Measurements from ENCODE around the gene KRT75. TPM values are rescaled to one million over a fixed set of nuclear protein-coding genes. Genes with fewer than 3 reads are reported as not detected.

Gene KRT75
- total and polyA plus RNA-seq, 12 donors, result not detected

- 72 to 89% (median 84%) methylated on average over 5 to 8 of the region's 8 CpGs for WGBS, 4 donors
- no peak for DNase-seq
- Histone ChIP-seq H3K36me3 (replicated peaks in 1 of 2) (no peaks in the 10 kb centered on the region), H3K9me3 (replicated peaks in 1 of 3) (no peaks in the 10 kb centered on the region), H3K4me3 (no peak overlapping the region), H3K27me3 (no peaks in the 10 kb centered on the region), H3K27ac (no peak overlapping the region), H3K4me1 (replicated peaks in 1 of 2) (no peaks in the 10 kb centered on the region)
- TF ChIP-seq, protein P1, sequence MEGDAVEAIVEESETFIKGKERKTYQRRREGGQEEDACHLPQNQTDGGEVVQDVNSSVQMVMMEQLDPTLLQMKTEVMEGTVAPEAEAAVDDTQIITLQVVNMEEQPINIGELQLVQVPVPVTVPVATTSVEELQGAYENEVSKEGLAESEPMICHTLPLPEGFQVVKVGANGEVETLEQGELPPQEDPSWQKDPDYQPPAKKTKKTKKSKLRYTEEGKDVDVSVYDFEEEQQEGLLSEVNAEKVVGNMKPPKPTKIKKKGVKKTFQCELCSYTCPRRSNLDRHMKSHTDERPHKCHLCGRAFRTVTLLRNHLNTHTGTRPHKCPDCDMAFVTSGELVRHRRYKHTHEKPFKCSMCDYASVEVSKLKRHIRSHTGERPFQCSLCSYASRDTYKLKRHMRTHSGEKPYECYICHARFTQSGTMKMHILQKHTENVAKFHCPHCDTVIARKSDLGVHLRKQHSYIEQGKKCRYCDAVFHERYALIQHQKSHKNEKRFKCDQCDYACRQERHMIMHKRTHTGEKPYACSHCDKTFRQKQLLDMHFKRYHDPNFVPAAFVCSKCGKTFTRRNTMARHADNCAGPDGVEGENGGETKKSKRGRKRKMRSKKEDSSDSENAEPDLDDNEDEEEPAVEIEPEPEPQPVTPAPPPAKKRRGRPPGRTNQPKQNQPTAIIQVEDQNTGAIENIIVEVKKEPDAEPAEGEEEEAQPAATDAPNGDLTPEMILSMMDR (IDR thresholded peaks at IDR 0.05), result no peak
- TF ChIP-seq POLR2A (IDR thresholded peaks at IDR 0.05), result no peak
- intact Hi-C loops (cut with DNase I), result loop anchor here (10.0 kb wide), 2 partner anchors 208 to 598 kb away; no protein-coding TSS in a partner anchor
Measured at GRCh38 chr12:52377266-52377665, 56.9 kb downstream of the KRT75 start.

Other genes with a start within 250 kb of the KRT75 start
- 10 to 100 TPM in 1 of 9 donors, 1 to 10 TPM in 7, under 1 TPM in 1; 0.95 to 14.6 (median 5.1) TPM for gene KRT80, start 242.4 kb downstream of the KRT75 start, total RNA-seq
- 1 to 10 TPM; 1.8 to 8.8 (median 2.5) TPM for gene KRT80, start 242.4 kb downstream of the KRT75 start, polyA plus RNA-seq
- 10 to 100 TPM in 2 of 9 donors, 1 to 10 TPM in 6, under 1 TPM in 1; 0.33 to 13.5 (median 7.9) TPM for gene KRT7, start 201.1 kb downstream of the KRT75 start, total RNA-seq
- 10 to 100 TPM in 2 of 3 donors, 1 to 10 TPM in 1; 2.1 to 34.8 (median 12.1) TPM for gene KRT7, start 201.1 kb downstream of the KRT75 start, polyA plus RNA-seq
- 1 to 10 TPM in 5 of 9 donors, under 1 TPM in 3, not detected in 1; 0.69 to 6.2 (median 1.4) TPM for gene KRT86, start 159.7 kb downstream of the KRT75 start, total RNA-seq
- gene KRT86, start 159.7 kb downstream of the KRT75 start, polyA plus RNA-seq, result 1 to 10 TPM in 1 of 3 donors, under 1 TPM in 1, not detected in 1; 0.61 to 1.4 TPM
- gene KRT81, start 142.8 kb downstream of the KRT75 start, total RNA-seq, result under 1 TPM in 2 of 9 donors, not detected in 7; 0.25 to 0.42 TPM
- gene KRT81, start 142.8 kb downstream of the KRT75 start, polyA plus RNA-seq, result not detected
- not detected for gene KRT83, start 113.0 kb downstream of the KRT75 start, total RNA-seq
- gene KRT83, start 113.0 kb downstream of the KRT75 start, polyA plus RNA-seq, result not detected
- not detected for gene KRT85, start 66.9 kb downstream of the KRT75 start, total RNA-seq
- gene KRT85, start 66.9 kb downstream of the KRT75 start, polyA plus RNA-seq, result not detected
- not detected for gene KRT84, start 48.7 kb downstream of the KRT75 start, total RNA-seq
- gene KRT84, start 48.7 kb downstream of the KRT75 start, polyA plus RNA-seq, result not detected
- not detected for gene KRT82, start 28.0 kb downstream of the KRT75 start, total RNA-seq
- gene KRT82, start 28.0 kb downstream of the KRT75 start, polyA plus RNA-seq, result not detected
- under 1 TPM in 1 of 9 donors, not detected in 8; 0.25 TPM for gene KRT6B, start 17.8 kb upstream of the KRT75 start, total RNA-seq
- under 1 TPM in 1 of 3 donors, not detected in 2; 0.20 TPM for gene KRT6B, start 17.8 kb upstream of the KRT75 start, polyA plus RNA-seq
- gene KRT6C, start 39.4 kb upstream of the KRT75 start, total RNA-seq, result under 1 TPM in 1 of 9 donors, not detected in 8; 0.28 TPM
- under 1 TPM in 1 of 3 donors, not detected in 2; 0.17 TPM for gene KRT6C, start 39.4 kb upstream of the KRT75 start, polyA plus RNA-seq
- 1 to 10 TPM in 1 of 9 donors, under 1 TPM in 1, not detected in 7; 0.28 to 1.1 TPM for gene KRT6A, start 58.9 kb upstream of the KRT75 start, total RNA-seq
- gene KRT6A, start 58.9 kb upstream of the KRT75 start, polyA plus RNA-seq, result 1 to 10 TPM in 1 of 3 donors, under 1 TPM in 1, not detected in 1; 0.24 to 2.7 TPM
- under 1 TPM in 4 of 9 donors, not detected in 5; 0.11 to 0.88 (median 0.37) TPM for gene KRT5, start 86.0 kb upstream of the KRT75 start, total RNA-seq
- 1 to 10 TPM in 1 of 3 donors, under 1 TPM in 1, not detected in 1; 0.56 to 4.2 TPM for gene KRT5, start 86.0 kb upstream of the KRT75 start, polyA plus RNA-seq
- gene KRT71, start 118.8 kb upstream of the KRT75 start, total RNA-seq, result not detected
- not detected for gene KRT71, start 118.8 kb upstream of the KRT75 start, polyA plus RNA-seq
- gene KRT74, start 139.5 kb upstream of the KRT75 start, total RNA-seq, result not detected
- gene KRT74, start 139.5 kb upstream of the KRT75 start, polyA plus RNA-seq, result not detected
- gene KRT72, start 167.1 kb upstream of the KRT75 start, total RNA-seq, result under 1 TPM in 1 of 9 donors, not detected in 8; 0.14 TPM
- 1 to 10 TPM in 1 of 3 donors, not detected in 2; 2.7 TPM for gene KRT72, start 167.1 kb upstream of the KRT75 start, polyA plus RNA-seq
- gene KRT73, start 184.2 kb upstream of the KRT75 start, total RNA-seq, result under 1 TPM in 1 of 9 donors, not detected in 8; 0.18 TPM
- under 1 TPM in 1 of 3 donors, not detected in 2; 0.64 TPM for gene KRT73, start 184.2 kb upstream of the KRT75 start, polyA plus RNA-seq
- not detected for gene KRT2, start 217.8 kb upstream of the KRT75 start, total RNA-seq
- gene KRT2, start 217.8 kb upstream of the KRT75 start, polyA plus RNA-seq, result under 1 TPM in 1 of 3 donors, not detected in 2; 0.16 TPM
- gene KRT1, start 246.0 kb upstream of the KRT75 start, total RNA-seq, result under 1 TPM in 2 of 9 donors, not detected in 7; 0.08 to 0.67 TPM
- gene KRT1, start 246.0 kb upstream of the KRT75 start, polyA plus RNA-seq, result not detected

All from adrenal gland (tissue), 12 donors.